ENCODE results near the gene APBA2. TPM values are rescaled to one million over a fixed set of nuclear protein-coding genes. Genes with fewer than 3 reads are reported as not detected.

Gene APBA2
- total RNA-seq, 1 donor from 2014 or later, result 2.2 TPM

GRCh38 chr15:29113336-29114220 is 227.8 kb downstream of the APBA2 start:
- no peak for DNase-seq (ENCODE audit: low spot score)

GRCh38 chr15:29114221-29115092 is 228.7 kb downstream of the APBA2 start:
- DNase-seq (ENCODE audit: low spot score), result no peak

- no peak for DNase-seq (ENCODE audit: low spot score)
These were observed 229.6 kb downstream of the APBA2 start for GRCh38 chr15:29115093-29115991.

GRCh38 chr15:29116970-29117700 is 231.4 kb downstream of the APBA2 start:
- no peak for DNase-seq (ENCODE audit: low spot score)

GRCh38 chr15:29117778-29118177 is 232.0 kb downstream of the APBA2 start:
- DNase-seq (ENCODE audit: low spot score), result no peak

GRCh38 chr15:29119847-29120246 is 234.1 kb downstream of the APBA2 start:
- DNase-seq (ENCODE audit: low spot score), result no peak

- DNase-seq (ENCODE audit: low spot score), result no peak
These were observed 235.0 kb downstream of the APBA2 start for GRCh38 chr15:29120593-29121368.

GRCh38 chr15:29121369-29121656 is 235.5 kb downstream of the APBA2 start:
- no peak for DNase-seq (ENCODE audit: low spot score)

GRCh38 chr15:29121907-29122306 is 236.1 kb downstream of the APBA2 start:
- no peak for DNase-seq (ENCODE audit: low spot score)

GRCh38 chr15:29122506-29122905 is 236.7 kb downstream of the APBA2 start:
- no peak for DNase-seq (ENCODE audit: low spot score)

- no peak for DNase-seq (ENCODE audit: low spot score)
These were observed 237.4 kb downstream of the APBA2 start for GRCh38 chr15:29123171-29123570.

GRCh38 chr15:29123991-29124390 is 238.2 kb downstream of the APBA2 start:
- DNase-seq (ENCODE audit: low spot score), result no peak

- no peak for DNase-seq (ENCODE audit: low spot score)
These were observed 239.0 kb downstream of the APBA2 start for GRCh38 chr15:29124581-29125381.

- no peak for DNase-seq (ENCODE audit: low spot score)
These were observed 239.8 kb downstream of the APBA2 start for GRCh38 chr15:29125382-29126207.

GRCh38 chr15:29126208-29126536 is 240.4 kb downstream of the APBA2 start:
- no peak for DNase-seq (ENCODE audit: low spot score)

GRCh38 chr15:29126821-29127461 is 241.2 kb downstream of the APBA2 start:
- no peak for DNase-seq (ENCODE audit: low spot score)

- DNase-seq (ENCODE audit: low spot score), result no peak
These were observed 242.0 kb downstream of the APBA2 start for GRCh38 chr15:29127506-29128430.
